Measurements from ENCODE around the gene CHRNA1. TPM values are rescaled to one million over a fixed set of nuclear protein-coding genes. Genes with fewer than 3 reads are reported as not detected.

Gene CHRNA1
- total RNA-seq, 1 donor from 2014 or later: not detected

DNA sequence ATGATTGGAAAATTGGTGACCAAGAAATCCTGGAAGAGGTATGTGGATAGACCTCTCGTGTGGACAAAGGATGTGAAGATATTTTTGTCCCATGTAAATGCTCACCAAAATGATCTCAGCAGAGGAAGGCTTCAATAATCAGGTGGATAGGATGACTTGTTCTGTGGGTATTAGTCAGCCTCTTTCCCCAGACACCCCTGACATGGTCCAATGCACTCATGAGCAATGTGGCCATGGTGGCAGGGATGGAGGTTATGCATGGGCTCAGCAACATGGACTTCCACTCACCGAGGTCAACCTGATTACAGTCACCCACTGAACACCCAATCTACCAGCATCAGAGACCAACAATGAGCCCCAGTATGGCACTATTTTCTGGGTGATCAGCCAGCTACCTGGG lies 20.2 kb downstream of the CHRNA1 start:
- intact Hi-C loops (cut with micrococcal nuclease): no loop called here
- ATAC-seq (ENCODE audit: low read depth) (peak; percentile 18), DNase-seq (no peak)
- Mint-ChIP-seq H3K27me3 (peaks cover 14% of the 10 kb centered on the region), H3K9me3 (no peaks in the 10 kb centered on the region), H3K4me1 (peaks cover 4% of the 10 kb centered on the region), H3K27ac (no peak overlapping the region), H3K4me3 (no peak overlapping the region), H3K36me3 (ENCODE audit: low read depth) (no peaks in the 10 kb centered on the region)
- ChIA-PET POLR2A (no interaction called here), CTCF (no interaction called here)
- TF ChIP-seq, protein P1, sequence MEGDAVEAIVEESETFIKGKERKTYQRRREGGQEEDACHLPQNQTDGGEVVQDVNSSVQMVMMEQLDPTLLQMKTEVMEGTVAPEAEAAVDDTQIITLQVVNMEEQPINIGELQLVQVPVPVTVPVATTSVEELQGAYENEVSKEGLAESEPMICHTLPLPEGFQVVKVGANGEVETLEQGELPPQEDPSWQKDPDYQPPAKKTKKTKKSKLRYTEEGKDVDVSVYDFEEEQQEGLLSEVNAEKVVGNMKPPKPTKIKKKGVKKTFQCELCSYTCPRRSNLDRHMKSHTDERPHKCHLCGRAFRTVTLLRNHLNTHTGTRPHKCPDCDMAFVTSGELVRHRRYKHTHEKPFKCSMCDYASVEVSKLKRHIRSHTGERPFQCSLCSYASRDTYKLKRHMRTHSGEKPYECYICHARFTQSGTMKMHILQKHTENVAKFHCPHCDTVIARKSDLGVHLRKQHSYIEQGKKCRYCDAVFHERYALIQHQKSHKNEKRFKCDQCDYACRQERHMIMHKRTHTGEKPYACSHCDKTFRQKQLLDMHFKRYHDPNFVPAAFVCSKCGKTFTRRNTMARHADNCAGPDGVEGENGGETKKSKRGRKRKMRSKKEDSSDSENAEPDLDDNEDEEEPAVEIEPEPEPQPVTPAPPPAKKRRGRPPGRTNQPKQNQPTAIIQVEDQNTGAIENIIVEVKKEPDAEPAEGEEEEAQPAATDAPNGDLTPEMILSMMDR (IDR thresholded peaks at IDR 0.05): no peak

DNA sequence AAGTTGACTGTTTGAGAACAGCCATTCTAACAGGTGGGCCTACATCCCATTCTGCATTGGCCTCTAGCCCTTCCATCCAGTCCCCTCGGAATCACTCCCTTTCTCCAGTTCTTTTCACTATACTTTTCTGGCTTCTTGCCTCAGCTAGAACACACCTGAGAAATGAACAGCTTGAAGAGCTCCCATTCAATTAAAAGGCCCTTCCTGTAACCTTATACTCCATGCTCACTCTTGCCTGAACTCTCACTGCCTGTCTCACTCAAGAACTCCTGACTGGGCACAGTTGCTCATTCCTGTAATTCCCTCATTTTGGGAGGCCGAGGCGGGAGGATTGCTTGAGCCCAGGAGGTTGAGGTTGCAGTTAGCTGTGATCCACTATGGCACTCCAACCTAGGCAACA lies 23.6 kb downstream of the CHRNA1 start:
- H3K4me3 Mint-ChIP-seq: no peak overlapping the region
- intact Hi-C loops (cut with micrococcal nuclease): no loop called here
- H3K27ac Mint-ChIP-seq: no peak overlapping the region
- ATAC-seq (ENCODE audit: low read depth) (no peak), DNase-seq (no peak)
- POLR2A ChIA-PET: no interaction called here
- peaks cover 14% of the 10 kb centered on the region for H3K27me3 Mint-ChIP-seq
- H3K36me3 Mint-ChIP-seq (ENCODE audit: low read depth): no peaks in the 10 kb centered on the region
- H3K9me3 Mint-ChIP-seq: no peaks in the 10 kb centered on the region
- TF ChIP-seq, protein P1 (IDR thresholded peaks at IDR 0.05): no peak
- H3K4me1 Mint-ChIP-seq: no peaks in the 10 kb centered on the region
- CTCF ChIA-PET: no interaction called here

DNA sequence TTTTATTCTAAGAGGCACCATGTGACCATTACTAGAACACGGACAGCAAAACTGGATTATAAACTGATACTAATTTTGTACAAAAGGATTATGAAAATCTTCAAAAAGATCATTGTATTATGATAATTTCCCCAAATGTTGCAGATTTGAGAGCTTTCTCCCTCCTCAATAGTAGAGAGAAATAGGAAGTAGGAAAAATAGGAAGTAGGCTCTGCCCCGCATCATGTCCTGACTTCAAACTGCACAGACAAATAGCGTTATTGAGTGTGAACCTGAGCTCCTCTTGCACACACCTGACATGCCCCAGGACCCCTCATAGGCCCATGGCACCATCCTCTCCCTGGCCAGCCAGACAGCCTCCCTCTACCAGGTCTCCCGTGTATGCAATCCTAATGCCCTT lies 25.4 kb downstream of the CHRNA1 start:
- Mint-ChIP-seq H3K4me3 (no peak overlapping the region), H3K4me1 (no peaks in the 10 kb centered on the region), H3K9me3 (no peaks in the 10 kb centered on the region), H3K36me3 (ENCODE audit: low read depth) (no peaks in the 10 kb centered on the region), H3K27me3 (peaks cover 15% of the 10 kb centered on the region), H3K27ac (no peak overlapping the region)
- CTCF ChIA-PET: interaction anchor here (1.5 kb wide), 1 partner anchor 39 kb away, joined by 5 read pairs; no protein-coding TSS in a partner anchor
- DNase-seq: no peak
- TF ChIP-seq, protein P1 (IDR thresholded peaks at IDR 0.05): no peak
- intact Hi-C loops (cut with micrococcal nuclease): no loop called here
- ATAC-seq (ENCODE audit: low read depth): no peak
- POLR2A ChIA-PET: interaction anchor here (0.6 kb wide), 1 partner anchor 223 kb away, joined by 5 read pairs; no protein-coding TSS in a partner anchor

DNA sequence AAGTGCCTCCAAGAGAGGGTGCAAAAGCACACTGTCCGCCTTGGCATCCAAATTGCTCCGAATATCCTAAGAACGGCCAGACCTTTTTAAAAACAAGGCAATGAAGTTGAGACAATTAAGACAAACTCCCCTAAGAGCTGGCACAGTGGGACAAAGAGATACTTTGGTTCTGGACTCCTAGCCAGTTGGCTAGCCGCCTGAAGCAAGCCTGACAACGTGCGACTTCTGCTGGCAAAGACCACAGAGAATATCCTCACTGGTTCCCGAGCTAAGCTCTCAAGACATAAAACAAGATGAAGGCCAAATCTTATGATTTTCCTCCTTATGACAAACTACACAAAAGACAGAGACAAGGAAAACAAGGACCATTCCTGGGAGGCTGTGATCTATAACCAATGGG lies 32.7 kb downstream of the CHRNA1 start:
- DNase-seq: no peak
- ATAC-seq (ENCODE audit: low read depth): no peak
- peaks cover 47% of the 10 kb centered on the region for H3K27me3 Mint-ChIP-seq
- H3K27ac Mint-ChIP-seq: no peak overlapping the region
- peaks cover 10% of the 10 kb centered on the region for H3K4me1 Mint-ChIP-seq
- TF ChIP-seq, protein P1 (IDR thresholded peaks at IDR 0.05): no peak
- no peak overlapping the region for H3K4me3 Mint-ChIP-seq
- no peaks in the 10 kb centered on the region for H3K9me3 Mint-ChIP-seq
- ChIA-PET CTCF (no interaction called here), POLR2A (no interaction called here)
- intact Hi-C loops (cut with micrococcal nuclease): no loop called here
- no peaks in the 10 kb centered on the region for H3K36me3 Mint-ChIP-seq (ENCODE audit: low read depth)

DNA sequence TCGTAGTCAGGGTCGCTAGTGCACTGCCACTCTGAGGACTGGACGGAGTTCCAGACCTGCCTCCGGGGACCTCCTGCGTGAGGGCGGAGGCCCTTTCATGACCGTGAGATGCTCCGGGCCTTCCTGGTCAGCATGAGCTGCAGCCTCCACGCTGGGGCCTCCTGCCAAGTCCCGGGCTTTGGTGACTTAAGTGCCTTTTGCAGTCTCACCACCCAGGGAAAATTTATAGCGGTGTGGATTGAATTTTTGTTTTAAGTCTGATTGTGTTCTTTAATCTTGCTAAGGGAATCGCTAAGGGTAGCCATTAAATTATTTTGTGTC lies 33.6 kb downstream of the CHRNA1 start:
- ChIA-PET POLR2A (no interaction called here), CTCF (interaction anchor here (0.7 kb wide), 1 partner anchor 18 kb away, joined by 3 read pairs; no protein-coding TSS in a partner anchor)
- H3K36me3 Mint-ChIP-seq (ENCODE audit: low read depth): no peaks in the 10 kb centered on the region
- TF ChIP-seq, protein P1 (IDR thresholded peaks at IDR 0.05): no peak
- peak overlapping the region; percentile 80 for H3K4me3 Mint-ChIP-seq
- intact Hi-C loops (cut with micrococcal nuclease): no loop called here
- DNase-seq: no peak
- peaks cover 10% of the 10 kb centered on the region for H3K4me1 Mint-ChIP-seq
- H3K27me3 Mint-ChIP-seq: peaks cover 47% of the 10 kb centered on the region
- no peaks in the 10 kb centered on the region for H3K9me3 Mint-ChIP-seq
- H3K27ac Mint-ChIP-seq: no peak overlapping the region
- ATAC-seq (ENCODE audit: low read depth): no peak

Data from activated B cell treated with CpG ODN at 0.5 μM for 24 hours (primary cell).